Neural cell (in vitro differentiated cells): ENCODE data around the gene DHPS.
A peak's percentile ranks its signal among the peaks of the same experiment; 100 is the strongest.

Experiments used
- CTCF ChIP-seq: fragments of 450-650 bp; IDR thresholded peaks from 2 replicates; pipeline ENCODE4 v1.5.1; 2014; ENCODE audit warnings: antibody characterized with exemption, mild to moderate bottlenecking, moderate library complexity; ENCODE audit not compliant: poor library complexity, severe bottlenecking
- POLR2AphosphoS5 ChIP-seq: IDR thresholded peaks from 2 replicates; pipeline ENCODE4 v1.6.1; 2012
- REST ChIP-seq: IDR thresholded peaks from 2 replicates; pipeline ENCODE4 v1.6.1; 2012; ENCODE audit warnings: borderline replicate concordance

- TF ChIP-seq CTCF = no peak
- peak; percentile 52 for TF ChIP-seq POLR2AphosphoS5
- TF ChIP-seq REST = peak; percentile 52
Observed at GRCh38 chr19:12666265-12667048, 15.2 kb downstream of the DHPS start, which contains the start of the genes MAN2B1 and WDR83.
